ENCODE data around the gene SACS. TPM values are rescaled to one million over a fixed set of nuclear protein-coding genes. Genes with fewer than 3 reads are reported as not detected.

Gene SACS
- total and polyA plus RNA-seq, 2 donors (not counting 3 experiments of a cell fraction or from before 2014, with no cell fraction given): 14.8 to 72.7 TPM

GRCh38 chr13:23350009-23350408 lies 83.5 kb downstream of the SACS start:
- CTCF ChIA-PET: interaction anchor here (1.0 to 1.2 kb wide), 2 partner anchors 16 to 1712 kb away, joined by 3 to 4 read pairs; no protein-coding TSS in a partner anchor
- H3K4me3 ChIP-seq (replicated peaks in 1 of 3; ENCODE audit: insufficient read depth in 1 of 3, low read depth in 1 of 3, low read length in 3 of 3): no peak overlapping the region
- DNase-seq (ENCODE audit: low read depth, low spot score): peak; percentile 41
- peaks cover 3 to 29% of the 10 kb centered on the region in 2 experiments for H3K36me3 ChIP-seq (ENCODE audit: control insufficient read depth in 2 of 2, extremely low read depth in 1 of 2, insufficient read depth in 2 of 2, low read length in 2 of 2)
- TF ChIP-seq POLR2AphosphoS5 (IDR thresholded peaks at IDR 0.05; ENCODE audit: insufficient read depth, low read depth, low read length): no peak
- peak; percentile 70 for TF ChIP-seq JUN (IDR thresholded peaks at IDR 0.05; ENCODE audit: borderline replicate concordance, insufficient read depth, insufficient read length, low read depth)
- no TSS peak for BruUV-seq (replicated peaks)
- no peak overlapping the region for H2AFZ ChIP-seq (ENCODE audit: low read depth, low read length)
- H3K9ac ChIP-seq (replicated peaks; ENCODE audit: extremely low read depth, insufficient read depth, low read length): peak overlapping the region; percentile 11
- dilution Hi-C loops (cut with MboI; ENCODE audit: extremely low pct_ligation_motif_present, low sequenced_read_pairs): no loop called here
- intact Hi-C loops (cut with micrococcal nuclease): no loop called here
- H3K9me3 ChIP-seq (replicated peaks; ENCODE audit: control insufficient read depth, insufficient read depth, low read length): no peaks in the 10 kb centered on the region
- peaks cover 91% of the 10 kb centered on the region for H3K79me2 ChIP-seq (ENCODE audit: control insufficient read depth, insufficient read depth, low read length)
- H3K4me1 ChIP-seq (ENCODE audit: control insufficient read depth, extremely low read depth, insufficient read depth, low read length): peaks cover 29% of the 10 kb centered on the region
- no peaks in the 10 kb centered on the region for H4K20me1 ChIP-seq (replicated peaks; ENCODE audit: control insufficient read depth, extremely low read depth, insufficient read depth, low read length)
- peak overlapping the region; percentile 42 for H3K4me2 ChIP-seq (ENCODE audit: insufficient read depth, low read length)
- H3K27ac ChIP-seq (ENCODE audit: insufficient read depth, low read depth, low read length): peak overlapping the region; percentile 54
- no peaks in the 10 kb centered on the region for H3K9me1 ChIP-seq (replicated peaks; ENCODE audit: control insufficient read depth, extremely low read depth, insufficient read depth, low read length)
- POLR2A ChIA-PET: interaction anchor here (0.9 kb wide), 1 partner anchor 12 kb away, joined by 3 read pairs; no protein-coding TSS in a partner anchor
- H3K27me3 ChIP-seq (ENCODE audit: control insufficient read depth in 2 of 2, insufficient read depth in 2 of 2, low read length in 2 of 2): no peaks in the 10 kb centered on the region
- peak; percentile 48 for FAIRE-seq

- POLR2A ChIA-PET: no interaction called here
- H3K36me3 ChIP-seq (ENCODE audit: control insufficient read depth in 2 of 2, extremely low read depth in 1 of 2, insufficient read depth in 2 of 2, low read length in 2 of 2): peaks cover 4 to 28% of the 10 kb centered on the region in 2 experiments
- no peaks in the 10 kb centered on the region for H3K9me3 ChIP-seq (replicated peaks; ENCODE audit: control insufficient read depth, insufficient read depth, low read length)
- peaks cover 29% of the 10 kb centered on the region for H3K4me1 ChIP-seq (ENCODE audit: control insufficient read depth, extremely low read depth, insufficient read depth, low read length)
- H3K79me2 ChIP-seq (ENCODE audit: control insufficient read depth, insufficient read depth, low read length): peaks cover 91% of the 10 kb centered on the region
- no peaks in the 10 kb centered on the region for H3K9me1 ChIP-seq (replicated peaks; ENCODE audit: control insufficient read depth, extremely low read depth, insufficient read depth, low read length)
- TF ChIP-seq MYC (IDR thresholded peaks at IDR 0.05; ENCODE audit: low read depth, low read length) (no peak), MAX (IDR thresholded peaks at IDR 0.05; ENCODE audit: insufficient read depth, insufficient read length) (no peak), JUN (IDR thresholded peaks at IDR 0.05; ENCODE audit: borderline replicate concordance, insufficient read depth, insufficient read length, low read depth) (no peak), POLR2AphosphoS5 (IDR thresholded peaks at IDR 0.05; ENCODE audit: insufficient read depth, low read depth, low read length) (no peak), EZH2 (IDR thresholded peaks at IDR 0.05; ENCODE audit: borderline replicate concordance, low read depth, low read length, severe bottlenecking) (no peak), POLR2A (IDR thresholded peaks at IDR 0.05; ENCODE audit: low read depth, low read length) (no peak), FOS (IDR thresholded peaks at IDR 0.05; ENCODE audit: borderline replicate concordance, insufficient read depth, low read length) (no peak), GATA2 (IDR thresholded peaks at IDR 0.05; ENCODE audit: insufficient read depth, insufficient read length, low read depth, low read length) (no peak)
- TF ChIP-seq, protein P1, sequence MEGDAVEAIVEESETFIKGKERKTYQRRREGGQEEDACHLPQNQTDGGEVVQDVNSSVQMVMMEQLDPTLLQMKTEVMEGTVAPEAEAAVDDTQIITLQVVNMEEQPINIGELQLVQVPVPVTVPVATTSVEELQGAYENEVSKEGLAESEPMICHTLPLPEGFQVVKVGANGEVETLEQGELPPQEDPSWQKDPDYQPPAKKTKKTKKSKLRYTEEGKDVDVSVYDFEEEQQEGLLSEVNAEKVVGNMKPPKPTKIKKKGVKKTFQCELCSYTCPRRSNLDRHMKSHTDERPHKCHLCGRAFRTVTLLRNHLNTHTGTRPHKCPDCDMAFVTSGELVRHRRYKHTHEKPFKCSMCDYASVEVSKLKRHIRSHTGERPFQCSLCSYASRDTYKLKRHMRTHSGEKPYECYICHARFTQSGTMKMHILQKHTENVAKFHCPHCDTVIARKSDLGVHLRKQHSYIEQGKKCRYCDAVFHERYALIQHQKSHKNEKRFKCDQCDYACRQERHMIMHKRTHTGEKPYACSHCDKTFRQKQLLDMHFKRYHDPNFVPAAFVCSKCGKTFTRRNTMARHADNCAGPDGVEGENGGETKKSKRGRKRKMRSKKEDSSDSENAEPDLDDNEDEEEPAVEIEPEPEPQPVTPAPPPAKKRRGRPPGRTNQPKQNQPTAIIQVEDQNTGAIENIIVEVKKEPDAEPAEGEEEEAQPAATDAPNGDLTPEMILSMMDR (IDR thresholded peaks at IDR 0.05; ENCODE audit: extremely low read depth in 1 of 2, insufficient read depth in 1 of 2, low read depth in 1 of 2, low read length in 2 of 2): no peak
- FAIRE-seq: no peak
- no peak overlapping the region for H3K4me2 ChIP-seq (ENCODE audit: insufficient read depth, low read length)
- H3K4me3 ChIP-seq (replicated peaks in 1 of 3; ENCODE audit: insufficient read depth in 1 of 3, low read depth in 1 of 3, low read length in 3 of 3): no peak overlapping the region
- no peak for DNase-seq (ENCODE audit: low read depth, low spot score)
- BruUV-seq (replicated peaks): TSS peak; percentile 52
- no peak overlapping the region for H2AFZ ChIP-seq (ENCODE audit: low read depth, low read length)
- CTCF ChIA-PET: interaction anchor here (1.2 kb wide), 1 partner anchor 16 kb away, joined by 3 read pairs; no protein-coding TSS in a partner anchor
- peaks cover 4% of the 10 kb centered on the region for H4K20me1 ChIP-seq (replicated peaks; ENCODE audit: control insufficient read depth, extremely low read depth, insufficient read depth, low read length)
- peak overlapping the region; percentile 54 for H3K27ac ChIP-seq (ENCODE audit: insufficient read depth, low read depth, low read length)
- no peaks in the 10 kb centered on the region for H3K27me3 ChIP-seq (ENCODE audit: control insufficient read depth in 2 of 2, insufficient read depth in 2 of 2, low read length in 2 of 2)
- H3K9ac ChIP-seq (replicated peaks; ENCODE audit: extremely low read depth, insufficient read depth, low read length): no peak overlapping the region
- intact Hi-C loops (cut with micrococcal nuclease) (no loop called here), dilution Hi-C loops (cut with MboI; ENCODE audit: extremely low pct_ligation_motif_present, low sequenced_read_pairs) (no loop called here)
Measured at GRCh38 chr13:23349161-23349897, 84.2 kb downstream of the SACS start.
